HG03135 (cell line): ENCODE measurements around the gene FARP1.
"Not testable (repeated sequence)": the region's sequence is repeated elsewhere in the genome, so short reads cannot be mapped to it uniquely, and the experiment has no call there.

Experiments
- ATAC-seq: cut with Tn5 transposase; IDR thresholded peaks from one replicate; pipeline ENCODE4 v1.9.1; 2021; ENCODE audit warnings: mild to moderate bottlenecking, moderate library complexity; ENCODE audit not compliant: unreplicated experiment

FARP1 gene

GRCh38 chr13:98253526-98253925 lies 110.6 kb downstream of the FARP1 start:
- no peak for ATAC-seq

DNA sequence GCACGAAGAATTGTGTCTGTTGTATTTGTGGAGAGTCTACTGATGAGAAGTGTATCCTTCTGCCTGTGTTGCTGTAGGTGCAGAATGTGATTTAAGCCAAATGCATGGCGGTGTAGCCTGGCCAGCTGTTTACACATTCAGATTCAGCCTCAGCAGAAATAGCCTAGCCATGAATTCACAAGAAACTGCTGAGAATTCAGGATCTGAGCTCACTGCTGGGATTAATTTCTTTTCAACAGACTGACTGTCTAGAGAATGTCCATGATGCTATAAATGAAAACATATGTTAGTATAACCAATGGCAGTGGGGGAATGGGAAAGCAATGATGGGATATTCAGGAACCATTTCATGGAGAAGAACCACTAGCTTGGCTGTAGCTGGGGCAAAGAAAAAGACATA lies 111.6 kb downstream of the FARP1 start:
- ATAC-seq, result no peak

GRCh38 chr13:98258226-98258625 lies 115.3 kb downstream of the FARP1 start:
- no peak for ATAC-seq

- no peak for ATAC-seq
Measured at GRCh38 chr13:98260357-98261164, 117.7 kb downstream of the FARP1 start.

GRCh38 chr13:98261165-98261702 lies 118.3 kb downstream of the FARP1 start:
- no peak for ATAC-seq

- no peak for ATAC-seq
Measured at GRCh38 chr13:98262292-98262691, 119.4 kb downstream of the FARP1 start.

- ATAC-seq, result no peak
Measured at GRCh38 chr13:98263841-98264240, 120.9 kb downstream of the FARP1 start.

DNA sequence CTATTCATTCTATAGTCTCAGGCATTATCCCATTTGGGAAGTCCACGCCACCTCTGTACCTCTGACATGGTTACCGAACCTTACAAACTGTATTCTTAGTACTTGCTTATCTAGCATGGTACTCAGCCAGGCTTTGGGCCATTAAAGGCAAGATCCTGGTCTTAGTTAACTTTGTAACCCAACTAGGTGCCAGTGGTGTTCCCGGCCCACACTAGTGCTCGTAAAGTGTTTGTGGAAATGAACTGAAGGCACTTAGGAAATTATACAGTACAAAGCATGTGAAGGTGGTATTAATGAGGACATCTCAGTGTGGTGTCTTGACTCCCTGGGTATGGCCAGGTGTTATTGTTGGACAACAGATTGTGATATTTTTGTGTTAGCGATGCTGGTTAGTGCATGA lies 122.0 kb downstream of the FARP1 start:
- ATAC-seq, result no peak

DNA sequence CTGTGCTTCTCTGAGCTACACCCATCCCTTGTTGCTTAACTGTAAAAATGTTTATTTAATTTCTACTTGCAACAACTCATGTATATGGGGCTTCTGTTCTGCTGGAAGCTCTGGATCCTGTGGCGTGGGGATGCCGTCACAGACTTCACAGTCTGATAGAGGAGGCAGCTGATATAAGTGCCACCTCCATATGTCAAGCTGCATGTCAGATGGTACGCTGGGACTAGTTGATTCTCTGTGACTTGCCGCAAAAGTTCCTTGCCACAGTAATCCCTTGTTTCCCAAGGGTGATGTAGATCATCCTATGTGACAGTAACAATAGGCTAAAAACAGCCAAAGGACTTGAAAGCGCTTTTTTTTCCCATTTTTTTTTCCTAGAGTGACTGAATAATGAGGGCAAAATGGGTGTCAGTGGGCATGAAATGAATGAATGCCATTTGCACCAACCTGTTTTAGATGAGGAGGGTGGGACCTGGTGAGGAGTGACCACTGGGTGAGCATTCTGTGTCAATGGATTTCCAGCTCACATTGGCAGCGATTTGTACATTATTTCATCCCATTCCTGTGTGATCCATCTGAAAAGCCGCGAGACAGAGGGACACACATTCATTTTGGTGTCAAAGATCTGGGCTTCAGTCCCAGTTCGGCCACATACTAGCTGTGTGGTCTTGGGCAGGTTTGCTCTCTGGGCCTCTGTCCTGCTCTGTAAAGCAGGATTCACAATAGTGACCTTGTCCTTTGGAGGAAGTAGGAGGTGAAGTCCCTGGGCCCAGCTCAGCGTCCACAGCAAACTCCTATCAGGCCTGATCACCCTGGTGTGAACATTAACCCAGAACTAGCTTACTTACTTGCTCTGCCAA lies 123.0 kb downstream of the FARP1 start:
- ATAC-seq, result no peak

- ATAC-seq, result peak; percentile 63
Measured at GRCh38 chr13:98267080-98267912, 124.4 kb downstream of the FARP1 start.

DNA sequence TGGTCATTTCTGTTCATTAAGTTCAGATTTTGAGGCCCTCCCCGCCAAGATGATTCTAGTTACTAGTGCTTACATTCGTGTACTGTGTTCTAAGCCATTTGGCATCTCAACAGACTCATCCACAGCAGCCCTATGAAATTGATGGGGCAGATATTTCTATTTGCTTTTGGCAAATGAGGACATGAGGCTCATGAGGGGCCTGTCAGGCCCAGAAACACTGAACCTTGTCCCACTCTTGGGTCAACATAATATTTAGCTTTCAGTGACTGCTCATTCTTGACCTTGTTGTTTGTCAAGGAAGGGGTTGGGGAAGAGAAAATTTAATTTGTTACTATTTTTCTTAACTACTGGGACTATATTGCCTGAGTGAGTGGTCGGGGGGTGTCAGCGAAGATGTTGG lies 126.5 kb downstream of the FARP1 start:
- no peak for ATAC-seq

DNA sequence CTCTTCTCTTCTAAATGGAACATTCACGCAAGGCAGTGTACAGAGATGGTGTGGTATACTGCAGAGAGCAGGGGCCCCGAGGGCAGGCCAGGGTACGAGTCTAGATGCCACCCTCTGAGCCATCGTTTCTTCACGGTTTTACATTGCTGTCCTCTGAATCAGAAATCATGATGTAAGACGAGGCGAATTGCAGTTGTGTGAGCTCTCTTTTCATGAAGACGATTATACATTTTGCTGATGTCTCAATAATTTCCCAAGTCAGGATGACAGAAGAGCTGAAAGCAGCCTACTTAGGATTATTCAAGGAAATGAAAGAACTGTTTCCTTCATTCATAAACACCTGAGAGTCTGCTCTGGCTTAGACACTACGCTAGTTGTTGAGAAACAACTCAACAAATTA lies 127.9 kb downstream of the FARP1 start:
- no peak for ATAC-seq

GRCh38 chr13:98271646-98272045 lies 128.8 kb downstream of the FARP1 start:
- not testable (repeated sequence) for ATAC-seq

DNA sequence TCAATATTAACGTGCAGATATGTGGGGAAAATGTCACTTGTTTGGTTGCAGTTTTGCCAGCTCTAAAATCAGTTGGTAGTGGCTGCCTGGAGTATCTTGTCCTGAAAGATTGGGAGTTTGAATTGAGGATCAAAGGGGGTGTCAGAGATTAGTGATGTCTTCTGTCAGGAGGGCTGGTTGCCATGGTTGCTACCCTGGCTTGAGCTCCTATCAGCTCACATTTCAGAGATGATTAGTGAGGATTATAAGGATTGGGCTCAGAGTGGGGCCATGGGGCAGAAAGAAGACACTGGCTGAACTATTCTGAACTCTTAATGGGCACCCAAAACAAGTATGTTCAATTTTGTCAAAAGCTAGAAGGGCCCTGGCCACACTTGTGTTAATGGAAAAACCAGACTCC lies 129.7 kb downstream of the FARP1 start:
- ATAC-seq, result no peak

GRCh38 chr13:98273067-98273823 lies 130.4 kb downstream of the FARP1 start:
- ATAC-seq, result no peak

GRCh38 chr13:98273824-98274742 lies 131.2 kb downstream of the FARP1 start:
- no peak for ATAC-seq

DNA sequence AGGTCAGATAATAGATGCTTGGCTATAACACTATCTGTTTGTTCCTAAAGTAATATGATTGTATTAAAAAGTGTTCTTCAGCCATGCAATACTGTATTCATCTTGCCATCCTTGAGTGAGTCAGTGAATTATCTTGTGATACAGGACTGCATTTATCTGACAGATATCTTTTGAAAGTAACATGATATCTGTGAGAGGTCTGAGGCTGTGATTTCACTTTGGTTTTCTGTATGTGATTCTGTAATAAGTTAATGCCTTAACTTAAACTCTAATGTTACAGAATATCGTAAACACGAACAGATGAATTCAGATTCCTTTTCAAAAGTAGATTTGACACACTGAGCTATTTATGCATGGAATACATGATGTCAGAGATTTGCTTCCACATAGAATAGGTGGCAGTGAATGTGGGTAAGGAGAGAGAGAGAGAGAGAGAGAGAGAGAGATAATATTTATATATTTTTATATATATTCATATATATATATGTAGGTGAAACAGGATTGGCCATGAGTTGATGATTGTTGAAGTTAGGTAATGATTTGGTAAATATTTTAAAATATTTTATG lies 132.1 kb downstream of the FARP1 start:
- no peak for ATAC-seq

GRCh38 chr13:98275681-98276171 lies 132.8 kb downstream of the FARP1 start:
- no peak for ATAC-seq

- no peak for ATAC-seq
Measured at GRCh38 chr13:98276486-98276885, 133.6 kb downstream of the FARP1 start.
